Common myeloid progenitor, CD34-positive (primary cell): Measurements from ENCODE around the gene ADAM12.

Experiments
- CTCF ChIA-PET: fragments of 350-600 bp; sonication (Branson Sonifier 250); formaldehyde crosslinking; loops from one replicate; lab custom pipeline; 2021; ENCODE audit warnings: antibody characterized with exemption; lab: Charles Lee
- POLR2A ChIA-PET: fragments of 350-600 bp; sonication (Branson Sonifier 250); formaldehyde crosslinking; loops from one replicate; lab custom pipeline; 2021; ENCODE audit warnings: antibody characterized with exemption; lab: Charles Lee
- DNase-seq, 3 donors: peaks; one replicate each; pipeline versions ENCODE4 v3.0.0 to v3.0.0-alpha.2; 2013
- H3K27ac ChIP-seq, 2 experiments: 1 replicate in 1 of 2; 2 replicates in 1 of 2; pipeline ENCODE4 v1.7.0; 2013; ENCODE audit warnings: inconsistent platforms in 2 of 2, low read length in 2 of 2, mild to moderate bottlenecking in 2 of 2, low read depth in 1 of 2, moderate library complexity in 1 of 2; ENCODE audit not compliant: severe bottlenecking in 2 of 2, insufficient read depth in 1 of 2, poor library complexity in 1 of 2
- H3K27me3 ChIP-seq, 5 experiments: replicated peaks in 2 of 5; 1 replicate in 3 of 5; 2 replicates in 2 of 5; pipeline versions ENCODE4 v1.6.1 to v1.7.0; 2013; ENCODE audit warnings: low read length in 4 of 5, mild to moderate bottlenecking in 2 of 5, moderate library complexity in 2 of 5, inconsistent platforms in 1 of 5; ENCODE audit not compliant: insufficient read depth in 5 of 5, control insufficient read depth in 4 of 5
- H3K36me3 ChIP-seq, 4 experiments: 1 replicate in 2 of 4; 2 replicates in 2 of 4; pipeline versions ENCODE4 v1.6.1 to v1.7.0; 2013; ENCODE audit warnings: low read length in 3 of 4, control low read depth in 1 of 4, mild to moderate bottlenecking in 1 of 4; ENCODE audit not compliant: control insufficient read depth in 4 of 4, insufficient read depth in 4 of 4
- H3K4me1 ChIP-seq, 4 experiments: 1 replicate in 3 of 4; 2 replicates in 1 of 4; pipeline versions ENCODE4 v1.6.1 to v1.7.1; 2013; ENCODE audit warnings: low read length in 3 of 4, mild to moderate bottlenecking in 3 of 4, control low read depth in 1 of 4, inconsistent platforms in 1 of 4, moderate library complexity in 1 of 4; ENCODE audit not compliant: control insufficient read depth in 4 of 4, insufficient read depth in 4 of 4; ENCODE audit errors: control extremely low read depth in 1 of 4
- H3K4me3 ChIP-seq, 7 experiments: 1 replicate in 4 of 7; 2 replicates in 3 of 7; pipeline versions ENCODE4 v1.5.1 to v1.7.0; 2013; ENCODE audit warnings: mild to moderate bottlenecking in 7 of 7, low read length in 6 of 7, moderate library complexity in 6 of 7, inconsistent platforms in 2 of 7, low read depth in 2 of 7, control low read depth in 1 of 7; ENCODE audit not compliant: insufficient read depth in 4 of 7, control insufficient read depth in 1 of 7; ENCODE audit errors: extremely low read depth in 1 of 7
- H3K9me3 ChIP-seq, 5 experiments: 1 replicate in 4 of 5; 2 replicates in 1 of 5; pipeline versions ENCODE4 v1.6.1 to v1.7.1; 2013; ENCODE audit warnings: low read length in 4 of 5, mild to moderate bottlenecking in 2 of 5, inconsistent platforms in 1 of 5, low read depth in 1 of 5, moderate library complexity in 1 of 5; ENCODE audit not compliant: control insufficient read depth in 4 of 5, insufficient read depth in 2 of 5; ENCODE audit errors: control extremely low read depth in 1 of 5
- WGBS: methylation state at CpG from one replicate; pipeline ENCODE4 v1.1.5; 2013; ENCODE audit not compliant: insufficient coverage; 5-methylcytosine and 5-hydroxymethylcytosine counted together

Gene ADAM12

DNA sequence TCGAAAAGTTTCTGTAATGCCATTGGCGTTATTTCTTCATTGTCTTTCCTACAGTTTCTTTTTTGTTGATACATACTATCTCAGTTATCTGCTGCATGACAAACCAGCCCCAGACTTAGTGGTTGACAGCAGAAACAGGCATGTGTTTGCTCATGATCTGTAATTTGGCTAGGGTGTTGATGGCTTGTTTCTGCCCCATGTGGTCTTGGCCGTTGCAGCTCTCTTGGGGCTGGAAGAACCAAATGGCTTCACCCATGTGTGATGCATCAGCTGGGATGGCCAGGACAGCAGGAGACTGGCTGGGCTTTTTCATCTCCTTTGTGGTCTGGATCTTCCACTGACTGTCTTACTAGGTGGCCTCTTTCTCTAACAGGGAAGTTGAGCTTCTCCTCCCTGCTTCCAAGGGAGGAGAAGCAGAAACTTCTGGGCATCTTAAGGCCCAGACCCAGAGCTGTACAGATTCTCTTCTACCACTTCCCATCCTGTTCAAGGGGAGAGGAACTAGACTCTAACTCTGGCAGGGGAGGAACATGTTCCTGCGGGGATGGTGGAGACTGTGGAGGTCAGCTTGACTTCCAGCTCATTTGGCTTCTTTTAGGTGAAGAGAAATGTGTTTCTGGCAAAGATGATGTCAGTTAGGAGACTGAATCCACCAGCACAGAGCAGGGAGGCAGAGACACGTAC lies 402.6 kb downstream of the ADAM12 start:
- ChIA-PET CTCF (interaction anchor here (1.0 to 4.2 kb wide), 2 partner anchors 518 to 574 kb away, joined by 3 to 28 read pairs; no protein-coding TSS in a partner anchor), POLR2A (no interaction called here)
- H3K9me3 ChIP-seq, result no peaks in the 10 kb centered on the region
- H3K36me3 ChIP-seq, result no peaks in the 10 kb centered on the region
- H3K4me1 ChIP-seq, result peaks cover 0 to 5% (median under 1%) of the 10 kb centered on the region in 4 experiments
- no peak overlapping the region for H3K4me3 ChIP-seq
- H3K27me3 ChIP-seq, result no peaks in the 10 kb centered on the region
- no peak for DNase-seq
- whole genome bisulfite sequencing, result 82% methylated on average over 5 of the region's 5 CpGs
- no peak overlapping the region for H3K27ac ChIP-seq

DNA sequence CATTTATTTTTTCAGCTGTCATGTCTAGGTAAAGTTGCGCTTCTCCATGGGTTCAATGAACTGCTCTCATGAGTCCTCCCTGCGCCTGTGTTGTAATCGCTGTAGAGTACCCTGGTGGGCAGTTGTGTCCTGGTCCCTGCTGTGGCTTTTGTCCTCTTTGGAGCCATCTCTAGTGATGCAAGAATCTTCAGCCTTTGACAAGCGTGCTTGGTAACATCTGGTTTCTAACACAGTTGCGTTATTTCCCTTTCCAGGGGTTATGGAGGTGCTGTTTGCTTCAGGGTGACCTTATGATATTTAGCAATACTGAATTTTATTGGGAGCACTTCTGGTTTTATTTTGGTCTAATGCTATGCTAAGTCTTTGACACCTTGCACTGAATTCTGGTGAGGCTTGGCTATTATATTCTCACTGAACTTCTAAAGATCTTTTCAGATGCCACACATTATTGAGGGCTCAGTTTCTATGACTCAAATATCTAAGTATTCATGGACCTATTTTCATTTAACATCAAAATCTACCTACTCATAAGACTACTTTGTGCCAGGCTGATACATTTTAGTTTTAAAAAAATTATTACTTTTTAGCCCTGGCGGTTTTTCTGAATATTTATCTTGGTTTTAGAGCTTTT lies 403.3 kb downstream of the ADAM12 start:
- ChIA-PET POLR2A (no interaction called here), CTCF (interaction anchor here (1.0 to 4.2 kb wide), 3 partner anchors 9 to 575 kb away, joined by 3 to 28 read pairs (median 15); no protein-coding TSS in a partner anchor)
- 98% methylated on average over 5 of the region's 6 CpGs for WGBS
- Histone ChIP-seq H3K27ac (no peak overlapping the region), H3K9me3 (no peaks in the 10 kb centered on the region), H3K4me3 (no peak overlapping the region), H3K27me3 (no peaks in the 10 kb centered on the region), H3K36me3 (no peaks in the 10 kb centered on the region), H3K4me1 (peaks cover 2 to 12% (median 2%) of the 10 kb centered on the region in 4 experiments)
- no peak for DNase-seq

DNA sequence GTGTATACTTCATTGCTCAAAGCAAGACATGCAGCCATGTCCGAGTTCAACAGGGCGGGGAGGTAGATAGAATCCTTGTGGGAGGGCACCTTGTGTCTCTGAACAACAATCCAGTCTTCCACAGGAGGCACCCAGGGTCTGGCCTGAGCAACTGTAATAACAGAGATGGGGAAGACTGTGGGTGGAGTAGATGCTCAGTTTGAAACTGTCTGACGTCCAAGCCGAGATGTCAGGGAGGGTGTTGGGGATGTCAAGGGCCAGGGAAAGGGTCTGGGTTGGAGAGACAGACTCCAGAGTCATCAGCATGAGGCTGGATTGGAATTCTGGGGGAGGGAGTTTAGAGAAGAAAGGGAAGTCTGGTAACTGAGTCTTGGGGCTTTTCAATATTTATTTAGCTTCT lies 403.9 kb downstream of the ADAM12 start:
- Histone ChIP-seq H3K36me3 (no peaks in the 10 kb centered on the region), H3K27me3 (no peaks in the 10 kb centered on the region), H3K4me1 (peaks cover 2 to 13% (median 3%) of the 10 kb centered on the region in 4 experiments), H3K9me3 (no peaks in the 10 kb centered on the region), H3K4me3 (no peak overlapping the region), H3K27ac (no peak overlapping the region)
- POLR2A ChIA-PET, result no interaction called here
- CTCF ChIA-PET, result interaction anchor here (1.3 to 4.2 kb wide), 3 partner anchors 10 to 519 kb away, joined by 4 to 28 read pairs (median 15); no protein-coding TSS in a partner anchor
- DNase-seq, result no peak
- WGBS, result 100% methylated on average over 4 of the region's 4 CpGs

DNA sequence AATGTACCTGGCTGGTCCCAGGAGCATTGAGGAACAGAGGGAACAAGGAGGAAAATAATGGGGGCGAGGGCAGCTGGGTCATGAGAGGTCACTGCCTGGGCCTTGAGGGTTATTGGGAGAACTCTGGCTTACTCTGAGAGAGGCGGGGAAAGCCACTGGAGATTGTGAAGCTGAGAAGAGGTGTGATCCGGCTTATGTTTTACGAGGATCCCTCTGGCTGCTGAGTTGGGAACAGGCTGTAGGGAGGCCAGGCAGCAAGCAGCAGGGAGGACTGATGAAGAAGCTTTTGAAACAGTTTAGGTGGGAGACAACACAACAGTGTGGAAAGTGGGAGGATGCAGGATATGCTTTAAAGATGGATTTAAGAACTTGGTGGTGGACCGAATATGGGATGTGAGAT lies 404.6 kb downstream of the ADAM12 start:
- H3K27ac ChIP-seq, result no peak overlapping the region
- no peaks in the 10 kb centered on the region for H3K27me3 ChIP-seq
- no peaks in the 10 kb centered on the region for H3K36me3 ChIP-seq
- no peak overlapping the region for H3K4me3 ChIP-seq
- H3K9me3 ChIP-seq, result no peaks in the 10 kb centered on the region
- no peak for DNase-seq
- ChIA-PET POLR2A (no interaction called here), CTCF (interaction anchor here (0.7 to 4.2 kb wide), 10 partner anchors 11 to 520 kb away, joined by 3 to 28 read pairs (median 4); no protein-coding TSS in a partner anchor)
- WGBS, result 98% methylated on average over 5 of the region's 5 CpGs
- H3K4me1 ChIP-seq, result peaks cover 2 to 13% (median 3%) of the 10 kb centered on the region in 4 experiments

DNA sequence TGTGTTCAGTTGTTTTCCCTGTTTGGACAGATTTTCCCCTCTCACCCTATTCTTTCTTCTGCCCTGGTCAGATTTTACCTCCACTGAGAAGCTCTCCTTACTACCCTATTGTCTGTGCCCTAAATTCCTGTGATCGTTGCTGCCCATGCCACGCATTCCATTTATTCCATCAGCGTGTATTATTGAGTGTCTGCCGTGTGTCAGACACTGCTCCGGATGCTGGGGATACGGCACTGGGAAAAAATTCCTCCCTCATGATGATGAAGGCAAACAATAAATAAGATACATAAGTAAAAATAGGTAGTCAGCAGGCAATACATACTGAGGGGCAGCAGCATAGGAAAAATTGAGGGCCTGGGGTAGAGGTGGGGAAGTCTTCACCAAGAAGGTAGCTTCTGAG lies 405.1 kb downstream of the ADAM12 start:
- H3K4me3 ChIP-seq, result no peak overlapping the region
- H3K36me3 ChIP-seq, result no peaks in the 10 kb centered on the region
- no peak for DNase-seq
- POLR2A ChIA-PET, result no interaction called here
- no peak overlapping the region for H3K27ac ChIP-seq
- CTCF ChIA-PET, result interaction anchor here (0.7 to 4.2 kb wide), 17 partner anchors 11 to 520 kb away, joined by 3 to 28 read pairs (median 4); no protein-coding TSS in a partner anchor
- H3K4me1 ChIP-seq, result peaks cover 2 to 13% (median 3%) of the 10 kb centered on the region in 4 experiments
- no peaks in the 10 kb centered on the region for H3K9me3 ChIP-seq
- 100% methylated on average over 2 of the region's 6 CpGs for whole genome bisulfite sequencing
- no peaks in the 10 kb centered on the region for H3K27me3 ChIP-seq

DNA sequence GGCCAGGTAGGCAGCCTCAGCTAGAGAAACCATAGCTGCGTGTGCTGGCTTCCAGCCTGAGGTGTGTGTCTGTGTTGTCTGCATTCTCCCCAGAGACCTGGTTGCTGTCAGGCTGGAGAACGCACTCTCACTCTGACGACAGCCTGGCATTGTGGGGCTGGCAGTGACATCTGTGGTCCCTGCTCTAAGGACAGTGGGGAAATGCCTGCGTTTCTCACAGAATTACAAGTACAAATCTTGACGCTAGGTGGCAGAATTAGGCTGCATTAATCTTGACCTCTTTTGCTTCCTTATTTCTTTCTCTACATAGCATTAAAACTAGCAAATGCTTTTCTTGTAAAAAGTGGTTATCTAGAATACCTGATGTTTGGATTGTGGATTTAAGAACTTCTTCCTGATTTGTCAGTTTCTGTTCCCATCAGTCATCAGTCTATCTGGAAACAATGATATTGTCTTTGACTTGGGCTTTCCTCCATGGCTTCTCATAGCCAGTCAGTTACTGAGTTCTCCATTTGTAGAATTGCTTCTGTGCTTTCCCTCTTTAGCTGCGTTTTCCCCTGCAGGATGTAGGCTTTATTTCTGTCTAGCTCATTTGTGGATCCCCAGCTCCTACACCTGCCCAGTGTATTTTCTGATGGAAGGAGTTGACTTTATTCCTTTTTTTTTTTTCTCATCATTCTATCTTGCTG lies 405.9 kb downstream of the ADAM12 start:
- no peak overlapping the region for H3K4me3 ChIP-seq
- no peaks in the 10 kb centered on the region for H3K36me3 ChIP-seq
- 0% methylated on average over 4 of the region's 6 CpGs for WGBS
- ChIA-PET POLR2A (no interaction called here), CTCF (interaction anchor here (0.7 to 4.2 kb wide), 17 partner anchors 12 to 521 kb away, joined by 3 to 28 read pairs (median 3); no protein-coding TSS in a partner anchor)
- H3K9me3 ChIP-seq, result no peaks in the 10 kb centered on the region
- H3K27ac ChIP-seq, result no peak overlapping the region
- no peaks in the 10 kb centered on the region for H3K27me3 ChIP-seq
- peak; percentile 80 to 90 (median 89) for DNase-seq
- peaks cover 2 to 13% (median 3%) of the 10 kb centered on the region in 4 experiments for H3K4me1 ChIP-seq
